Left forelimb (tissue), 1 donor: ENCODE data around the gene TRPM1.

ENCODE experiments used
- DNase-seq: peaks from one replicate; pipeline ENCODE4 v3.0.0-alpha.2; 2018; ENCODE audit warnings: low spot score

Gene TRPM1

GRCh38 chr15:31049111-31049510, 52.4 kb downstream of the TRPM1 start:
- no peak for DNase-seq

- no peak for DNase-seq
Observed at GRCh38 chr15:31047437-31047836, 54.1 kb downstream of the TRPM1 start.

GRCh38 chr15:31046759-31047359, 54.7 kb downstream of the TRPM1 start:
- DNase-seq = no peak

- DNase-seq = no peak
Observed at GRCh38 chr15:31045606-31046005, 55.9 kb downstream of the TRPM1 start.

- no peak for DNase-seq
Observed at GRCh38 chr15:31042751-31043150, 58.8 kb downstream of the TRPM1 start.

- DNase-seq = no peak
Observed at GRCh38 chr15:31041610-31042009, 59.9 kb downstream of the TRPM1 start.

- DNase-seq = no peak
Observed at GRCh38 chr15:31040611-31041010, 60.9 kb downstream of the TRPM1 start.

- no peak for DNase-seq
Observed at GRCh38 chr15:31039961-31040360, 61.6 kb downstream of the TRPM1 start.

- DNase-seq = no peak
Observed at GRCh38 chr15:31037731-31038477, 63.6 kb downstream of the TRPM1 start.

- DNase-seq = no peak
Observed at GRCh38 chr15:31036783-31037182, 64.7 kb downstream of the TRPM1 start.

GRCh38 chr15:31035610-31036009, 65.9 kb downstream of the TRPM1 start:
- no peak for DNase-seq

GRCh38 chr15:31034152-31034551, 67.4 kb downstream of the TRPM1 start:
- no peak for DNase-seq

- no peak for DNase-seq
Observed at GRCh38 chr15:31032961-31033371, 68.6 kb downstream of the TRPM1 start.

GRCh38 chr15:31031471-31032067, 70.0 kb downstream of the TRPM1 start:
- DNase-seq = no peak

- no peak for DNase-seq
Observed at GRCh38 chr15:31027910-31028578, 73.5 kb downstream of the TRPM1 start.

- no peak for DNase-seq
Observed at GRCh38 chr15:31025996-31026395, 75.5 kb downstream of the TRPM1 start.

- DNase-seq = no peak
Observed at GRCh38 chr15:31024979-31025378, 76.5 kb downstream of the TRPM1 start.

GRCh38 chr15:31024330-31024729, 77.2 kb downstream of the TRPM1 start:
- no peak for DNase-seq

GRCh38 chr15:31023841-31024240, 77.7 kb downstream of the TRPM1 start:
- no peak for DNase-seq

GRCh38 chr15:31021067-31021665, 80.4 kb downstream of the TRPM1 start:
- DNase-seq = no peak

GRCh38 chr15:31020542-31020941, 81.0 kb downstream of the TRPM1 start:
- no peak for DNase-seq

GRCh38 chr15:31019986-31020385, 81.5 kb downstream of the TRPM1 start:
- no peak for DNase-seq
